MM.1S (cell line): ENCODE measurements around the gene ROPN1L.

ENCODE experiments used
- DNase-seq: peaks from one replicate; pipeline ENCODE4 v3.0.0-alpha.2; 2015
- H2AFZ ChIP-seq: fragments of 300-600 bp; sonication (generic); 2 replicates; pipeline ENCODE4 v1.6.0; 2016; ENCODE audit warnings: antibody characterized with exemption, low read length
- H3F3A ChIP-seq: fragments of 300-600 bp; sonication (generic); 2 replicates; pipeline ENCODE4 v1.6.1; 2016; ENCODE audit warnings: mild to moderate bottlenecking, antibody characterized with exemption, low read length, moderate library complexity, mixed read lengths; ENCODE audit not compliant: insufficient read depth
- H3K27ac ChIP-seq: fragments of 300-600 bp; sonication (generic); 2 replicates; pipeline ENCODE4 v1.5.1; 2016; ENCODE audit warnings: mild to moderate bottlenecking, low read length
- H3K27me3 ChIP-seq: fragments of 300-600 bp; sonication (generic); replicated peaks from 2 replicates; pipeline ENCODE4 v1.6.0; 2016; ENCODE audit warnings: low read length; ENCODE audit not compliant: insufficient read depth
- H3K36me3 ChIP-seq: fragments of 300-600 bp; sonication (generic); replicated peaks from 2 replicates; pipeline ENCODE4 v1.6.1; 2016; ENCODE audit warnings: mild to moderate bottlenecking, low read length, mixed read lengths; ENCODE audit not compliant: insufficient read depth
- H3K4me1 ChIP-seq: fragments of 300-600 bp; sonication (generic); 2 replicates; pipeline ENCODE4 v1.6.1; 2016; ENCODE audit warnings: low read length, mixed read lengths
- H3K4me2 ChIP-seq: fragments of 300-600 bp; sonication (generic); 2 replicates; pipeline ENCODE4 v1.6.0; 2016; ENCODE audit warnings: low read depth, low read length
- H3K4me3 ChIP-seq: fragments of 300-600 bp; sonication (generic); 2 replicates; pipeline ENCODE4 v1.5.1; 2016; ENCODE audit warnings: low read length, mixed read lengths
- H3K79me2 ChIP-seq: fragments of 300-600 bp; sonication (generic); 2 replicates; pipeline ENCODE4 v1.6.1; 2016; ENCODE audit warnings: mixed run types, low read length, mixed read lengths
- H3K9ac ChIP-seq: fragments of 300-600 bp; sonication (generic); 2 replicates; pipeline ENCODE4 v1.6.1; 2016; ENCODE audit warnings: low read length, mixed read lengths
- H3K9me2 ChIP-seq: fragments of 300-600 bp; sonication (generic); replicated peaks from 2 replicates; pipeline ENCODE4 v1.6.1; 2016; ENCODE audit warnings: mild to moderate bottlenecking, low read length, mixed read lengths; ENCODE audit not compliant: insufficient read depth
- H3K9me3 ChIP-seq: fragments of 300-600 bp; sonication (generic); replicated peaks from 2 replicates; pipeline ENCODE4 v1.6.1; 2016; ENCODE audit warnings: mild to moderate bottlenecking, low read length, mixed read lengths; ENCODE audit not compliant: insufficient read depth
- H4K20me1 ChIP-seq: fragments of 300-600 bp; sonication (generic); 2 replicates; pipeline ENCODE4 v1.6.1; 2016; ENCODE audit warnings: mild to moderate bottlenecking, low read length, moderate library complexity, mixed read lengths; ENCODE audit not compliant: insufficient read depth
- CTCF ChIP-seq: fragments of 300-600 bp; sonication (generic); IDR thresholded peaks from 2 replicates; pipeline ENCODE4 v1.5.1; 2016; ENCODE audit warnings: antibody characterized with exemption, low read length, mixed read lengths
- EZH2 ChIP-seq: fragments of 300-600 bp; sonication (generic); optimal IDR thresholded peaks from 2 replicates; pipeline ENCODE3; 2017; ENCODE audit warnings: low read depth, mild to moderate bottlenecking, antibody characterized with exemption, low read length, mixed read lengths
- EZH2phosphoT487 ChIP-seq: fragments of 300-600 bp; sonication (generic); IDR thresholded peaks from 2 replicates; pipeline ENCODE4 v1.6.1; 2018; ENCODE audit warnings: antibody characterized with exemption, low read length

Gene ROPN1L

GRCh38 chr5:10406651-10407050 lies 35.0 kb upstream of the ROPN1L start:
- TF ChIP-seq EZH2phosphoT487 (no peak), CTCF (no peak), EZH2 (no peak)
- Histone ChIP-seq H3K4me1 (no peaks in the 10 kb centered on the region), H3K27me3 (no peaks in the 10 kb centered on the region), H3K9me3 (no peaks in the 10 kb centered on the region), H4K20me1 (no peaks in the 10 kb centered on the region), H3F3A (no peaks in the 10 kb centered on the region), H3K4me3 (no peak overlapping the region), H3K9me2 (no peaks in the 10 kb centered on the region), H3K4me2 (no peak overlapping the region), H3K9ac (no peak overlapping the region), H3K79me2 (peaks cover 16% of the 10 kb centered on the region; the same call in 1 of the 2 replicates), H3K27ac (no peak overlapping the region), H3K36me3 (peaks cover 33% of the 10 kb centered on the region), H2AFZ (no peak overlapping the region)
- no peak for DNase-seq

GRCh38 chr5:10409504-10409903 lies 32.2 kb upstream of the ROPN1L start:
- TF ChIP-seq EZH2 (no peak), EZH2phosphoT487 (no peak), CTCF (no peak)
- H4K20me1 ChIP-seq: no peaks in the 10 kb centered on the region
- H3K4me1 ChIP-seq: no peaks in the 10 kb centered on the region
- peaks cover 20% of the 10 kb centered on the region for H3K79me2 ChIP-seq
- H3K27me3 ChIP-seq: no peaks in the 10 kb centered on the region
- H3K9me2 ChIP-seq: no peaks in the 10 kb centered on the region
- H3K9me3 ChIP-seq: no peaks in the 10 kb centered on the region
- no peak overlapping the region for H3K4me3 ChIP-seq
- no peak overlapping the region for H2AFZ ChIP-seq
- H3K4me2 ChIP-seq: no peak overlapping the region
- no peak overlapping the region for H3K9ac ChIP-seq
- no peaks in the 10 kb centered on the region for H3F3A ChIP-seq
- peaks cover 36% of the 10 kb centered on the region for H3K36me3 ChIP-seq
- H3K27ac ChIP-seq: no peak overlapping the region
- no peak for DNase-seq

GRCh38 chr5:10410662-10411061 lies 31.0 kb upstream of the ROPN1L start:
- no peak for DNase-seq
- Histone ChIP-seq H3K9ac (no peak overlapping the region), H3K27ac (no peak overlapping the region), H3K4me3 (no peak overlapping the region), H3K36me3 (peaks cover 27% of the 10 kb centered on the region), H3K4me2 (no peak overlapping the region), H2AFZ (no peak overlapping the region), H3K27me3 (no peaks in the 10 kb centered on the region), H3K9me3 (no peaks in the 10 kb centered on the region), H3K9me2 (no peaks in the 10 kb centered on the region), H3F3A (no peaks in the 10 kb centered on the region), H3K4me1 (no peaks in the 10 kb centered on the region), H4K20me1 (no peaks in the 10 kb centered on the region), H3K79me2 (peaks cover 11% of the 10 kb centered on the region)
- TF ChIP-seq EZH2 (no peak), EZH2phosphoT487 (no peak), CTCF (no peak)
